Endothelial cell of umbilical vein (primary cell): ENCODE data around the gene FHOD1. TPM values are rescaled to one million over a fixed set of nuclear protein-coding genes. Genes with fewer than 3 reads are reported as not detected.

Experiments
- BruUV-seq: library from RNA; stranded (reverse); fragments of 400-500 nt; replicated peaks from 2 replicates; lab custom pipeline; 2021; lab: Mats Ljungman, UMichigan
- CTCF ChIA-PET: fragments of 300-600, 350-600 bp; sonication (Branson Sonifier 250); formaldehyde crosslinking; loops from one replicate; lab custom pipeline; 2021; ENCODE audit warnings: antibody characterized with exemption, inconsistent platforms; lab: Charles Lee
- POLR2A ChIA-PET: fragments of 300-600, 350-600 bp; sonication (Branson Sonifier 250); formaldehyde crosslinking; loops from one replicate; lab custom pipeline; 2021; ENCODE audit warnings: antibody characterized with exemption, inconsistent platforms; lab: Charles Lee
- DNase-seq: peaks from one replicate; pipeline ENCODE4 v3.0.0-alpha.2; 2011; ENCODE audit warnings: low read depth, low spot score
- FAIRE-seq: peaks from 2 replicates; lab custom pipeline; 2011; peaks lifted over from hg19 to GRCh38; lab: Jason Lieb, UNC
- H2AFZ ChIP-seq: 2 replicates; pipeline ENCODE4 v1.6.0; 2012; ENCODE audit warnings: low read depth, low read length, control low read depth, inconsistent platforms
- H3K27ac ChIP-seq: 2 replicates; pipeline ENCODE4 v1.5.1; 2011; ENCODE audit warnings: low read depth, mild to moderate bottlenecking, control low read depth, low read length, moderate library complexity; ENCODE audit not compliant: insufficient read depth
- H3K27me3 ChIP-seq, 2 experiments: 2 replicates each; pipeline versions ENCODE4 v1.6.0 to v1.6.1; 2011; ENCODE audit warnings: low read length in 2 of 2, mixed read lengths in 1 of 2; ENCODE audit not compliant: control insufficient read depth in 2 of 2, insufficient read depth in 2 of 2
- H3K36me3 ChIP-seq, 2 experiments: 2 replicates in 1 of 2; 3 replicates in 1 of 2; pipeline ENCODE4 v1.5.1; 2011; ENCODE audit warnings: low read length in 2 of 2, mild to moderate bottlenecking in 1 of 2, moderate library complexity in 1 of 2; ENCODE audit not compliant: control insufficient read depth in 2 of 2, insufficient read depth in 2 of 2; ENCODE audit errors: extremely low read depth in 1 of 2
- H3K4me1 ChIP-seq: 3 replicates; pipeline ENCODE4 v1.5.1; 2011; ENCODE audit warnings: mild to moderate bottlenecking, low read length; ENCODE audit not compliant: control insufficient read depth, insufficient read depth; ENCODE audit errors: extremely low read depth
- H3K4me2 ChIP-seq: 2 replicates; pipeline ENCODE4 v1.6.1; 2011; ENCODE audit warnings: low read length, control low read depth, mixed read lengths; ENCODE audit not compliant: insufficient read depth
- H3K4me3 ChIP-seq, 3 experiments: fragments of 200-600 bp in 1 of 3; sonication (generic), shearing (Covaris generic) in 1 of 3; replicated peaks in 1 of 3; 2 replicates each; pipeline ENCODE4 v1.5.1; 2011 to 2016; ENCODE audit warnings: control low read depth in 3 of 3, low read length in 3 of 3, mild to moderate bottlenecking in 2 of 3, inconsistent platforms in 1 of 3, low read depth in 1 of 3, moderate library complexity in 1 of 3; ENCODE audit not compliant: insufficient read depth in 1 of 3
- H3K79me2 ChIP-seq: 2 replicates; pipeline ENCODE4 v1.6.0; 2012; ENCODE audit warnings: low read length, inconsistent platforms; ENCODE audit not compliant: control insufficient read depth, insufficient read depth
- H3K9ac ChIP-seq: replicated peaks from 2 replicates; pipeline ENCODE3; 2011; ENCODE audit warnings: low read length, control low read depth; ENCODE audit not compliant: insufficient read depth; ENCODE audit errors: extremely low read depth
- H3K9me1 ChIP-seq: replicated peaks from 3 replicates; pipeline ENCODE4 v1.6.0; 2011; ENCODE audit warnings: mild to moderate bottlenecking, low read length; ENCODE audit not compliant: control insufficient read depth, insufficient read depth; ENCODE audit errors: extremely low read depth
- H3K9me3 ChIP-seq: replicated peaks from 2 replicates; pipeline ENCODE4 v1.5.1; 2012; ENCODE audit warnings: low read length, inconsistent platforms; ENCODE audit not compliant: control insufficient read depth, insufficient read depth
- H4K20me1 ChIP-seq: replicated peaks from 2 replicates; pipeline ENCODE3; 2011; ENCODE audit warnings: mild to moderate bottlenecking, low read length; ENCODE audit not compliant: control insufficient read depth, insufficient read depth; ENCODE audit errors: extremely low read depth
- EZH2 ChIP-seq: IDR thresholded peaks from 2 replicates; pipeline ENCODE4 v1.6.1; 2012; ENCODE audit warnings: borderline replicate concordance, low read depth, mild to moderate bottlenecking, moderate library complexity, low read length, inconsistent platforms; ENCODE audit not compliant: severe bottlenecking
- FOS ChIP-seq: IDR thresholded peaks from 2 replicates; pipeline ENCODE4 v1.6.1; 2011; ENCODE audit warnings: mild to moderate bottlenecking, low read length, moderate library complexity, borderline replicate concordance; ENCODE audit not compliant: insufficient read depth
- GATA2 ChIP-seq: IDR thresholded peaks from 2 replicates; pipeline ENCODE4 v1.7.0; 2011; ENCODE audit warnings: low read depth, mild to moderate bottlenecking, moderate library complexity, mixed read lengths, low read length; ENCODE audit not compliant: insufficient read length, insufficient read depth
- JUN ChIP-seq: IDR thresholded peaks from 2 replicates; pipeline ENCODE4 v1.6.1; 2011; ENCODE audit warnings: borderline replicate concordance, low read depth; ENCODE audit not compliant: insufficient read length, insufficient read depth
- MYC ChIP-seq: IDR thresholded peaks from one replicate; pipeline ENCODE4 v1.6.1; 2011; ENCODE audit warnings: mild to moderate bottlenecking, low read depth, low read length
- POLR2A ChIP-seq: IDR thresholded peaks from 2 replicates; pipeline ENCODE4 v1.6.1; 2012; ENCODE audit warnings: low read depth, mild to moderate bottlenecking, control low read depth, low read length
- POLR2AphosphoS5 ChIP-seq: IDR thresholded peaks from 2 replicates; pipeline ENCODE4 v1.6.1; 2012; ENCODE audit warnings: low read depth, mild to moderate bottlenecking, control low read depth, low read length, moderate library complexity; ENCODE audit not compliant: insufficient read depth
- dilution Hi-C: fragments of 300-500 bp; cut with MboI; formaldehyde crosslinking; loops from one replicate; pipeline ENCODE4 v1.15.0; 2019; ENCODE audit warnings: low sequenced_read_pairs; ENCODE audit not compliant: extremely low pct_ligation_motif_present
- intact Hi-C: fragments of 100-400 bp; cut with micrococcal nuclease; formaldehyde crosslinking; loops from one replicate; pipeline ENCODE4 v1.10.0; 2022
- polyA plus RNA-seq, 4 experiments: library from polyadenylated mRNA; depleted of rRNA in 3 of 4; stranded (reverse) in 3 of 4; unstranded in 1 of 4; fragments of >200 nt; gene quantifications; 2 replicates each; pipeline versions ENCODE4 v1.2.1 to v1.2.3, GENCODE V29; 2011 to 2012; ENCODE audit warnings: missing spikeins in 1 of 4
- total RNA-seq: library from RNA; stranded (reverse); gene quantifications from 2 replicates; pipeline ENCODE4 v1.2.3, GENCODE V29; 2021
- TF ChIP-seq, protein P1 (sequence below): IDR thresholded peaks from 2 replicates; pipeline ENCODE4 v1.6.1; 2011; ENCODE audit not compliant: insufficient read depth, insufficient read length
- TF ChIP-seq, protein P2 (sequence below), 2 donors: IDR thresholded peaks; 1 replicate in 1 of 2; 2 replicates in 1 of 2; pipeline ENCODE4 v1.5.1; 2011; ENCODE audit warnings: low read length in 2 of 2, mild to moderate bottlenecking in 2 of 2, moderate library complexity in 2 of 2, control low read depth in 1 of 2, inconsistent platforms in 1 of 2, low read depth in 1 of 2; ENCODE audit not compliant: insufficient read depth in 1 of 2; ENCODE audit errors: extremely low read depth in 1 of 2

The FHOD1 gene
- total and polyA plus RNA-seq, 2 donors (not counting 3 experiments of a cell fraction or from before 2014, with no cell fraction given), result 63.6 to 124 TPM

DNA sequence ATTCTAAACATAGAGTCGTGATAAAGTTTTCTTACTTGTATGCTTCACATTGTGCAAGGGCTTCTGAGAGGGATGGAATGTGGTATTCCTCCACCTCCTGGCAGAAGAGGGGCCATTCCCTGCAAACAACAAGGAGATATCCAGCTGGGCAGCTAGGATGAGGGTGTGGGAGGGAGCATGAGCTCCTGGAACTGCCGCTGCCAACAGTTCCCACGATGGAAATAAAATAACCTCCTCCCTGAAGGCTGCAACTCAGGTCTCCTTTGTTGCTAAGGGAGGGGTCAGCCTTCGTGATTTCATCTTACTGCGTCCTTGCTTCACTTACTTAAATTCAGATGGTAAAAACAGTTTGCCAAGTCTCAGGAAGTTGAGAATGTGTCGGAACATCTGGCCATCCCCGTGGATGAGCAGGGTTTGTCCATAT is 47.7 kb upstream of the FHOD1 start:
- dilution Hi-C loops (no loop called here), intact Hi-C loops (no loop called here)
- no peak overlapping the region for H3K4me3 ChIP-seq
- H3K9me3 ChIP-seq, result no peaks in the 10 kb centered on the region
- no peak overlapping the region for H3K4me2 ChIP-seq
- H3K27ac ChIP-seq, result no peak overlapping the region
- CTCF ChIA-PET, result interaction anchor here (0.5 to 1.3 kb wide), 2 partner anchors 86 to 105 kb away, joined by 3 to 4 read pairs; no protein-coding TSS in a partner anchor
- no peaks in the 10 kb centered on the region for H3K36me3 ChIP-seq
- H2AFZ ChIP-seq, result no peak overlapping the region
- H4K20me1 ChIP-seq, result no peaks in the 10 kb centered on the region
- no peaks in the 10 kb centered on the region for H3K27me3 ChIP-seq
- no TSS peak for BruUV-seq
- TF ChIP-seq POLR2AphosphoS5 (no peak), GATA2 (no peak), POLR2A (no peak), JUN (no peak), FOS (no peak), MYC (no peak), EZH2 (no peak)
- TF ChIP-seq, protein P1, sequence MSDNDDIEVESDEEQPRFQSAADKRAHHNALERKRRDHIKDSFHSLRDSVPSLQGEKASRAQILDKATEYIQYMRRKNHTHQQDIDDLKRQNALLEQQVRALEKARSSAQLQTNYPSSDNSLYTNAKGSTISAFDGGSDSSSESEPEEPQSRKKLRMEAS, result no peak
- TF ChIP-seq, protein P2, sequence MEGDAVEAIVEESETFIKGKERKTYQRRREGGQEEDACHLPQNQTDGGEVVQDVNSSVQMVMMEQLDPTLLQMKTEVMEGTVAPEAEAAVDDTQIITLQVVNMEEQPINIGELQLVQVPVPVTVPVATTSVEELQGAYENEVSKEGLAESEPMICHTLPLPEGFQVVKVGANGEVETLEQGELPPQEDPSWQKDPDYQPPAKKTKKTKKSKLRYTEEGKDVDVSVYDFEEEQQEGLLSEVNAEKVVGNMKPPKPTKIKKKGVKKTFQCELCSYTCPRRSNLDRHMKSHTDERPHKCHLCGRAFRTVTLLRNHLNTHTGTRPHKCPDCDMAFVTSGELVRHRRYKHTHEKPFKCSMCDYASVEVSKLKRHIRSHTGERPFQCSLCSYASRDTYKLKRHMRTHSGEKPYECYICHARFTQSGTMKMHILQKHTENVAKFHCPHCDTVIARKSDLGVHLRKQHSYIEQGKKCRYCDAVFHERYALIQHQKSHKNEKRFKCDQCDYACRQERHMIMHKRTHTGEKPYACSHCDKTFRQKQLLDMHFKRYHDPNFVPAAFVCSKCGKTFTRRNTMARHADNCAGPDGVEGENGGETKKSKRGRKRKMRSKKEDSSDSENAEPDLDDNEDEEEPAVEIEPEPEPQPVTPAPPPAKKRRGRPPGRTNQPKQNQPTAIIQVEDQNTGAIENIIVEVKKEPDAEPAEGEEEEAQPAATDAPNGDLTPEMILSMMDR (IDR thresholded peaks at IDR 0.05; ENCODE audit: extremely low read depth in 1 of 2, insufficient read depth in 1 of 2, low read depth in 1 of 2, low read length in 2 of 2), result no peak
- H3K4me1 ChIP-seq, result no peaks in the 10 kb centered on the region
- no peak overlapping the region for H3K9ac ChIP-seq
- no peaks in the 10 kb centered on the region for H3K9me1 ChIP-seq
- no peak for DNase-seq
- POLR2A ChIA-PET, result no interaction called here
- no peaks in the 10 kb centered on the region for H3K79me2 ChIP-seq
- no peak for FAIRE-seq
